HCT116 (cell line): ENCODE data around the gene CLSTN1. TPM values are rescaled to one million over a fixed set of nuclear protein-coding genes. Genes with fewer than 3 reads are reported as not detected.

Experiments
- ATAC-seq: fragments of 200-7000 bp; cut with Tn5 transposase; 2 replicates; pipeline ENCODE4 v1.9.1; 2020; ENCODE audit warnings: mild to moderate bottlenecking, moderate library complexity
- BruUV-seq: library from RNA; stranded (reverse); fragments of 400-500 nt; replicated peaks from 2 replicates; lab custom pipeline; 2021; lab: Mats Ljungman, UMichigan
- CTCF ChIA-PET: fragments of 300-600 bp; sonication (Branson Sonifier 250); formaldehyde crosslinking; loops from one replicate; lab custom pipeline; 2021; ENCODE audit warnings: antibody characterized with exemption; lab: Charles Lee
- POLR2A ChIA-PET: fragments of 300-600, 350-600 bp; sonication (Branson Sonifier 250); formaldehyde crosslinking; loops from one replicate; lab custom pipeline; 2021; ENCODE audit warnings: antibody characterized with exemption; lab: Charles Lee
- RAD21 ChIA-PET, 2 experiments: fragments of 300-600 bp; sonication (Branson Sonifier 250); formaldehyde crosslinking; loops; one replicate each; lab custom pipeline; 2023; ENCODE audit warnings: low total read pairs in 2 of 2; ENCODE audit not compliant: uncharacterized antibody in 2 of 2, unreplicated experiment in 2 of 2, low non-redundant PET in 1 of 2; lab: Charles Lee
- DNase-seq: peaks from one replicate; pipeline ENCODE4 v3.0.0-alpha.2; 2010; ENCODE audit warnings: low read depth, low spot score
- H2AFZ ChIP-seq: fragments of 200-600 bp; shearing (Covaris generic), sonication (generic); 2 replicates; pipeline ENCODE4 v1.6.1; 2017; ENCODE audit warnings: low read depth, mixed run types, mixed read lengths, antibody characterized with exemption, low read length; ENCODE audit not compliant: poor library complexity, severe bottlenecking
- H3K27ac ChIP-seq: 2 replicates; pipeline ENCODE4 v1.5.1; 2012; ENCODE audit warnings: low read depth, low read length
- H3K27me3 ChIP-seq: fragments of 200-600 bp; sonication (generic); 2 replicates; pipeline ENCODE4 v1.6.1; 2016; ENCODE audit warnings: mixed run types, low read length, mixed read lengths; ENCODE audit not compliant: insufficient read depth
- H3K36me3 ChIP-seq, 2 experiments: fragments of 200-500 bp in 1 of 2; fragments of 200-600 bp in 1 of 2; sonication (Bioruptor generic) in 1 of 2; sonication (generic) in 1 of 2; 2 replicates each; pipeline versions ENCODE4 v1.5.1 to v1.6.1; 2014 to 2016; ENCODE audit warnings: low read length in 2 of 2, inconsistent platforms in 1 of 2, mixed read lengths in 1 of 2, mixed run types in 1 of 2; ENCODE audit not compliant: insufficient read depth in 2 of 2, control insufficient read depth in 1 of 2
- H3K4me1 ChIP-seq, 2 experiments: fragments of 200-600 bp in 1 of 2; sonication (generic) in 1 of 2; 2 replicates each; pipeline versions ENCODE4 v1.5.1 to v1.6.1; 2012 to 2017; ENCODE audit warnings: low read length in 2 of 2, inconsistent platforms in 1 of 2, mild to moderate bottlenecking in 1 of 2, mixed read lengths in 1 of 2, mixed run types in 1 of 2, moderate library complexity in 1 of 2; ENCODE audit not compliant: insufficient read depth in 2 of 2, control insufficient read depth in 1 of 2
- H3K4me2 ChIP-seq: fragments of 200-600 bp; sonication (generic); 2 replicates; pipeline ENCODE4 v1.6.1; 2017; ENCODE audit warnings: mixed run types, low read length, mixed read lengths
- H3K4me3 ChIP-seq, 2 experiments: fragments of 200-600 bp in 1 of 2; sonication (generic) in 1 of 2; replicated peaks in 1 of 2; 2 replicates each; pipeline ENCODE4 v1.5.1; 2011 to 2016; ENCODE audit warnings: low read length in 2 of 2, control low read depth in 1 of 2, low read depth in 1 of 2, mild to moderate bottlenecking in 1 of 2, mixed read lengths in 1 of 2, mixed run types in 1 of 2
- H3K79me2 ChIP-seq: fragments of 200-600 bp; sonication (generic); 2 replicates; pipeline ENCODE4 v1.6.1; 2017; ENCODE audit warnings: mild to moderate bottlenecking, mixed run types, low read length, moderate library complexity, mixed read lengths; ENCODE audit not compliant: insufficient read depth
- H3K9ac ChIP-seq: fragments of 200-600 bp; sonication (generic); 2 replicates; pipeline ENCODE4 v1.6.1; 2016; ENCODE audit warnings: low read length, mixed read lengths
- H3K9me2 ChIP-seq: fragments of 200-600 bp; sonication (generic), shearing (Covaris generic); 2 replicates; pipeline ENCODE4 v1.6.1; 2017; ENCODE audit warnings: mixed run types, mild to moderate bottlenecking, moderate library complexity; ENCODE audit not compliant: insufficient read depth
- H3K9me3 ChIP-seq, 2 experiments: fragments of 200-500 bp in 1 of 2; fragments of 200-600 bp in 1 of 2; sonication (Bioruptor generic) in 1 of 2; sonication (generic) in 1 of 2; 2 replicates each; pipeline ENCODE4 v1.6.1; 2014 to 2017; ENCODE audit warnings: low read length in 2 of 2, mixed read lengths in 2 of 2, inconsistent platforms in 1 of 2, low read depth in 1 of 2, mild to moderate bottlenecking in 1 of 2, mixed run types in 1 of 2, moderate library complexity in 1 of 2; ENCODE audit not compliant: control insufficient read depth in 1 of 2, insufficient read depth in 1 of 2
- H4K20me1 ChIP-seq: fragments of 200-600 bp; sonication (generic), shearing (Covaris generic); 2 replicates; pipeline ENCODE4 v1.6.1; 2017; ENCODE audit warnings: mixed run types, mild to moderate bottlenecking, moderate library complexity; ENCODE audit not compliant: insufficient read depth
- CBX3 ChIP-seq: IDR thresholded peaks from 2 replicates; pipeline ENCODE4 v1.6.1; 2012; ENCODE audit warnings: low read depth
- CEBPB ChIP-seq: IDR thresholded peaks from 2 replicates; pipeline ENCODE4 v1.6.1; 2012; ENCODE audit warnings: low read depth
- EGR1 ChIP-seq: IDR thresholded peaks from 2 replicates; pipeline ENCODE4 v1.6.1; 2012; ENCODE audit warnings: low read depth
- ELF1 ChIP-seq: IDR thresholded peaks from 2 replicates; pipeline ENCODE4 v1.6.1; 2012; ENCODE audit warnings: low read depth, borderline replicate concordance
- EZH2phosphoT487 ChIP-seq: fragments of 200-600 bp; IDR thresholded peaks from 2 replicates; pipeline ENCODE4 v1.6.1; 2018; ENCODE audit warnings: antibody characterized with exemption, borderline replicate concordance
- POLR2A ChIP-seq: IDR thresholded peaks from 2 replicates; pipeline ENCODE4 v1.7.0; 2011; ENCODE audit warnings: borderline replicate concordance; ENCODE audit not compliant: insufficient read depth, insufficient read length; ENCODE audit errors: extremely low read depth
- POLR2AphosphoS5 ChIP-seq: IDR thresholded peaks from 2 replicates; pipeline ENCODE4 v1.6.1; 2011; ENCODE audit warnings: mild to moderate bottlenecking, low read depth, low read length, moderate library complexity
- RAD21 ChIP-seq: IDR thresholded peaks from 2 replicates; pipeline ENCODE4 v1.6.1; 2012; ENCODE audit warnings: low read depth, mild to moderate bottlenecking
- SP1 ChIP-seq: IDR thresholded peaks from 2 replicates; pipeline ENCODE4 v1.6.1; 2012; ENCODE audit warnings: low read depth
- SRF ChIP-seq: IDR thresholded peaks from 2 replicates; pipeline ENCODE4 v1.6.1; 2012; ENCODE audit warnings: low read depth
- ZBTB33 ChIP-seq: IDR thresholded peaks from 2 replicates; pipeline ENCODE4 v1.6.1; 2011; ENCODE audit warnings: mild to moderate bottlenecking, low read length, moderate library complexity; ENCODE audit not compliant: insufficient replicate concordance; ENCODE audit errors: extremely low read depth
- ZNF274 ChIP-seq: fragments of 200-500 bp; sonication (Bioruptor generic); IDR thresholded peaks from 2 replicates; pipeline ENCODE4 v1.6.1; 2014; ENCODE audit warnings: mild to moderate bottlenecking, low read depth, low read length, inconsistent platforms
- intact Hi-C: fragments of 100-400 bp; cut with micrococcal nuclease; formaldehyde crosslinking; loops from 2 replicates; pipeline ENCODE4 v1.10.0; 2022
- total RNA-seq: library from RNA; stranded (reverse); gene quantifications from one replicate; pipeline ENCODE4 v1.2.1, GENCODE V29; 2021; ENCODE audit not compliant: unreplicated experiment
- TF ChIP-seq, protein P1 (sequence below): IDR thresholded peaks from 2 replicates; pipeline ENCODE4 v1.6.1; 2012
- TF ChIP-seq, protein P2 (sequence below): IDR thresholded peaks from 2 replicates; pipeline ENCODE4 v1.6.1; 2012; ENCODE audit warnings: low read depth

CLSTN1 gene
- total RNA-seq, 1 experiment from 2014 or later: 113 TPM

- ChIA-PET POLR2A (no interaction called here), RAD21 (no interaction called here), CTCF (no interaction called here)
- no peaks in the 10 kb centered on the region for H3K79me2 ChIP-seq
- no peak overlapping the region for H3K9ac ChIP-seq
- peaks cover 6 to 17% of the 10 kb centered on the region in 2 experiments for H3K4me1 ChIP-seq
- no peaks in the 10 kb centered on the region for H3K27me3 ChIP-seq
- no peaks in the 10 kb centered on the region for H3K9me2 ChIP-seq
- ATAC-seq: no peak
- BruUV-seq: no TSS peak
- TF ChIP-seq, protein P1, sequence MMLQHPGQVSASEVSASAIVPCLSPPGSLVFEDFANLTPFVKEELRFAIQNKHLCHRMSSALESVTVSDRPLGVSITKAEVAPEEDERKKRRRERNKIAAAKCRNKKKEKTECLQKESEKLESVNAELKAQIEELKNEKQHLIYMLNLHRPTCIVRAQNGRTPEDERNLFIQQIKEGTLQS: no peak
- TF ChIP-seq ZBTB33 (no peak), POLR2AphosphoS5 (no peak), POLR2A (no peak), EZH2phosphoT487 (no peak), RAD21 (no peak), SP1 (no peak), CEBPB (no peak)
- no peaks in the 10 kb centered on the region for H3K9me3 ChIP-seq
- H3K4me3 ChIP-seq: no peak overlapping the region
- H3K36me3 ChIP-seq: no peaks in the 10 kb centered on the region
- no peak for DNase-seq
- H3K4me2 ChIP-seq: no peak overlapping the region
- no peak overlapping the region for H2AFZ ChIP-seq
- no peak overlapping the region for H3K27ac ChIP-seq
- H4K20me1 ChIP-seq: no peaks in the 10 kb centered on the region
- intact Hi-C loops: no loop called here
Measured at GRCh38 chr1:9835404-9835757, 11.6 kb upstream of the CLSTN1 start.

DNA sequence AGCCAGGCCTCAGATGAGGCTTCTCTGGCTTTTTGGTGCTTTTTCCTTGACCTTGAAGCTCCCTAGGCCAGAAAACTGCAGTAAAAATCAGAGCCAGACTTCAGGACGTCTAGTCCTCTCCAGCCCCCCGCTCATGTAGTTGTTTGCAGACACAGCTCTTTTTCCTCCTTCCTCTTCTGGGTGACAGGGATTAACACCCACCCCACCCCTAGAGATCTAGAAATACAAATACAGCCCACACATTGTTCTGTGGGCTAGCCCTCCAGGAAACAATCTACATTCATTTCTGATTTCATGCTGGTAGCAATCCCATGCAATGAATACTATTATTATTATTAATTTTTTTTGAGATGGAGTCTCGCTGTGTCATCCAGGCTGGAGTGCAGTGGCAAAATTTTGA lies 9.9 kb upstream of the CLSTN1 start:
- ChIA-PET RAD21 (no interaction called here), POLR2A (no interaction called here), CTCF (no interaction called here)
- BruUV-seq: no TSS peak
- H3K79me2 ChIP-seq: no peaks in the 10 kb centered on the region
- H4K20me1 ChIP-seq: no peaks in the 10 kb centered on the region
- H3K4me2 ChIP-seq: no peak overlapping the region
- H3K27ac ChIP-seq: no peak overlapping the region
- intact Hi-C loops: no loop called here
- H3K4me1 ChIP-seq: peaks cover 6 to 17% of the 10 kb centered on the region in 2 experiments
- no peaks in the 10 kb centered on the region for H3K27me3 ChIP-seq
- no peaks in the 10 kb centered on the region for H3K9me3 ChIP-seq
- TF ChIP-seq ZNF274 (no peak), POLR2AphosphoS5 (no peak), SP1 (no peak), POLR2A (no peak), EGR1 (no peak), ELF1 (no peak), SRF (no peak), CBX3 (no peak), CEBPB (no peak)
- TF ChIP-seq, protein P2, sequence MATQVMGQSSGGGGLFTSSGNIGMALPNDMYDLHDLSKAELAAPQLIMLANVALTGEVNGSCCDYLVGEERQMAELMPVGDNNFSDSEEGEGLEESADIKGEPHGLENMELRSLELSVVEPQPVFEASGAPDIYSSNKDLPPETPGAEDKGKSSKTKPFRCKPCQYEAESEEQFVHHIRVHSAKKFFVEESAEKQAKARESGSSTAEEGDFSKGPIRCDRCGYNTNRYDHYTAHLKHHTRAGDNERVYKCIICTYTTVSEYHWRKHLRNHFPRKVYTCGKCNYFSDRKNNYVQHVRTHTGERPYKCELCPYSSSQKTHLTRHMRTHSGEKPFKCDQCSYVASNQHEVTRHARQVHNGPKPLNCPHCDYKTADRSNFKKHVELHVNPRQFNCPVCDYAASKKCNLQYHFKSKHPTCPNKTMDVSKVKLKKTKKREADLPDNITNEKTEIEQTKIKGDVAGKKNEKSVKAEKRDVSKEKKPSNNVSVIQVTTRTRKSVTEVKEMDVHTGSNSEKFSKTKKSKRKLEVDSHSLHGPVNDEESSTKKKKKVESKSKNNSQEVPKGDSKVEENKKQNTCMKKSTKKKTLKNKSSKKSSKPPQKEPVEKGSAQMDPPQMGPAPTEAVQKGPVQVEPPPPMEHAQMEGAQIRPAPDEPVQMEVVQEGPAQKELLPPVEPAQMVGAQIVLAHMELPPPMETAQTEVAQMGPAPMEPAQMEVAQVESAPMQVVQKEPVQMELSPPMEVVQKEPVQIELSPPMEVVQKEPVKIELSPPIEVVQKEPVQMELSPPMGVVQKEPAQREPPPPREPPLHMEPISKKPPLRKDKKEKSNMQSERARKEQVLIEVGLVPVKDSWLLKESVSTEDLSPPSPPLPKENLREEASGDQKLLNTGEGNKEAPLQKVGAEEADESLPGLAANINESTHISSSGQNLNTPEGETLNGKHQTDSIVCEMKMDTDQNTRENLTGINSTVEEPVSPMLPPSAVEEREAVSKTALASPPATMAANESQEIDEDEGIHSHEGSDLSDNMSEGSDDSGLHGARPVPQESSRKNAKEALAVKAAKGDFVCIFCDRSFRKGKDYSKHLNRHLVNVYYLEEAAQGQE: no peak
- TF ChIP-seq, all 23 proteins: peak for 0
- Histone ChIP-seq H3K4me3 (no peak overlapping the region), H3K36me3 (no peaks in the 10 kb centered on the region), H2AFZ (no peak overlapping the region), H3K9me2 (no peaks in the 10 kb centered on the region), H3K9ac (no peak overlapping the region)
- ATAC-seq (no peak), DNase-seq (no peak)
